Midbrain (tissue), 1 donor: ENCODE results near the gene FSCB.
"Not testable (repeated sequence)": the region's sequence is repeated elsewhere in the genome, so short reads cannot be mapped to it uniquely, and the experiment has no call there.

Experiments
- DNase-seq: peaks from one replicate; lab custom pipeline; 2025; lab: John Stamatoyannopoulos, UW

FSCB gene, protein sequence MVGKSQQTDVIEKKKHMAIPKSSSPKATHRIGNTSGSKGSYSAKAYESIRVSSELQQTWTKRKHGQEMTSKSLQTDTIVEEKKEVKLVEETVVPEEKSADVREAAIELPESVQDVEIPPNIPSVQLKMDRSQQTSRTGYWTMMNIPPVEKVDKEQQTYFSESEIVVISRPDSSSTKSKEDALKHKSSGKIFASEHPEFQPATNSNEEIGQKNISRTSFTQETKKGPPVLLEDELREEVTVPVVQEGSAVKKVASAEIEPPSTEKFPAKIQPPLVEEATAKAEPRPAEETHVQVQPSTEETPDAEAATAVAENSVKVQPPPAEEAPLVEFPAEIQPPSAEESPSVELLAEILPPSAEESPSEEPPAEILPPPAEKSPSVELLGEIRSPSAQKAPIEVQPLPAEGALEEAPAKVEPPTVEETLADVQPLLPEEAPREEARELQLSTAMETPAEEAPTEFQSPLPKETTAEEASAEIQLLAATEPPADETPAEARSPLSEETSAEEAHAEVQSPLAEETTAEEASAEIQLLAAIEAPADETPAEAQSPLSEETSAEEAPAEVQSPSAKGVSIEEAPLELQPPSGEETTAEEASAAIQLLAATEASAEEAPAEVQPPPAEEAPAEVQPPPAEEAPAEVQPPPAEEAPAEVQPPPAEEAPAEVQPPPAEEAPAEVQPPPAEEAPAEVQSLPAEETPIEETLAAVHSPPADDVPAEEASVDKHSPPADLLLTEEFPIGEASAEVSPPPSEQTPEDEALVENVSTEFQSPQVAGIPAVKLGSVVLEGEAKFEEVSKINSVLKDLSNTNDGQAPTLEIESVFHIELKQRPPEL

DNA sequence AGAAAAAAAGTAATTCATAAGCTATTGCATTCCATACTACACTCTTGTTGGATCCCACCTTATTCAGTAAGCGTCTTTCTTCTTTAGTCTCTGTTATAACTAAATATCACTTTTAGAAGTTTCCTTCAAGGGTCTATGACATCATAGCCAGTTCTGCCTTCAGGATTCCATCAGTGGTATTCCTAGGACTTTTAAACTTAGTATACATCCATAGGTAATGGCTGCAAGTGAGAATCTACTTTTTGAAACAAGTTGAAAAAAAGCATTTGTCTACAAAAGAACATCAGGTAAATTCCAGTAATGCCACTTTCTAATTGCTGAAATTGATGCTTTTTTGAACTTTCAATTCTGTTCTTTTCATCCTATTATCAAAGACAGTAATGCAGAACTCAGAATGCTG is at the start of gene FSCB:
Gene FSCB (minus strand): TSS at position 101 of the 400 bp plus-strand sequence. CDS start 296 bp downstream, outside the sequence.
- no peak for DNase-seq

DNA sequence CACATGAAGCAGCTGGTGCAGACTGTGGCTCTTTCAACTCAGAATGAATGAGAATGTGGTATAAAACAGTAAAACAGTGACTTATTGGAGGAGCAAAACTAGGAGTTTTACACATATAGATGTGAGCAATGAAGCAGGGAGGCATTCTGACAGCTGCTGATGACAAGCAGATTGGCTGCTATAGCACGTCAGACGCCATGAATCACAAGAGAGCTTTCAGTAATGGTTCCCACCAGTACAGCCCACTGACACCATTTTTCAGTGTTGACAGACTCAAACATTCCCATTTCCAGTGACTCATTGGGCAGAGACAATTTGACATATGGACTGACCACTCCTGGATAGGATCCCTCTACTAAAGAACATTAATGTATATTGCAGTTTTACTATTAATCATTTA is 24.6 kb upstream of the FSCB start:
- no peak for DNase-seq

DNA sequence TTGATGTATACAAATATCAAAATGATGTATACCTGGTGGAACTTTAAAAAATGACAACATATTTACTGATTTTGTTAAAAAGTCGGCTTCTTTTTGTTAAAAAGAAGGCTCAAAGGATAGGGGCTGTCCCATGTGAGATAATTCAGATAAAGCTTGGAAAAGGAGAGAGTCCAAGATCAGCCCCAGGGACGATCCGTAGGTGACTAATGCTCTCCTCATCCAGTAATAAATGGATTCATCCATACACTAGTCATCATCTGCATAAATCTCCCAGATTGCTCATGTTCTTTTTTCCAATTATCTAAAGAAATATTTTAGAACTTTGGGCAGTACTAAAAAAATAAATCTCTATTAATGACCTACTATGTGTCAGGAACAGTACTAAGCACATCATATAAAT is 23.4 kb upstream of the FSCB start:
- no peak for DNase-seq

DNA sequence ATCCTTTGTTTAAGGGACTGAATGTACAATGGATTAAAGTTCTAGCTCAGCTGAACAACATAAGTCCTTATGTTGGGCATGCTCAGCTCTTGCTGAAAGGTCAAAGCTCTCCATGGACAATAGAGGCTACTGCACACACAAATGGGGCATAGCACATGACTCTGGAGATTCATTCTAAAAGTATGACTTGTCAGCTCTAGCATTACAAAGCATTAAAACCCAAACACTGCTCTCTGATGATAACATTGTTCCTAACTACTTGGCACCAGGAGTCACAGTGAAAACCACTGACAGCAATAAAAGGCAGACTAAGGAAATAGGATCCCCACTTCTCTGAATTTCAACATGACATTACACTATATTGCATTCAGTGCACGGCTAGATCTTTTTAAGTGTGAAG is 21.9 kb upstream of the FSCB start:
- DNase-seq = peak; percentile 38

DNA sequence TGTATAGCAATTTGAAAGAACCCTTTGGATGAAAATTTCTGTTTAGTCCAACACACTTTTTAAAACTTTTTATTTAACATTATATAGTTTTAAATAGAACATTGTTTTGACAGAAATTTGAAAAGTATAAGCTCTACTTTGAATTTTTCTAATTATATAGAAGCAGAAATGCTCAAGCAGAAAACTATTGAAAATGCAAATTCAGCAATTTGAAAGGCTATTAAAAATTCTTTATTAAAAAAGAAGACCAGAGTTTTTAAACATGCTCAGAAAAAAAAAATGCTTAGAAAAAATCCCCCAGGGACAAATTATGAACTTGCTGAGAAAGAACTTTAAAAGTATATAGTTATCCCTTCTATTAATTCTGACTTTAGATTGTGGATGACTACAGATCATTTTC is 21.1 kb upstream of the FSCB start:
- no peak for DNase-seq

DNA sequence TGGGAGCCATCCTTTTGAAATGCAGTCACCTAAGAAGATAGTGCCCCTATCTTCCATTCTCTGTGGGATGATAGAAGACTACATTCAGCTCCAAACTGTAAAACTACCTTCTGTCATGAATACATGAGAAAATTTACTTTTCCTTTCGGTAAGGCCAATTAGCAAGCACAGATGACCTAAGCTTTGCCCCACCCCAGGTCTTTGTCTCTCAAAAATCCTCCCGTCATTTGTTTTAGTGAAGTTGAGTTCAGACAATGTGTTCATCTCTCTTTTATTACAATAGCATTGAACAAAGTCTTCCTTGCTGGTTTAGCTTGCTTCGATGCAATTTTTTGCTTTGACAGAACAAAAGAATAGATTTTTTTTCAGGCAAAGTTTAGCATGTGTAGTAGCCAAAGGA is 18.2 kb upstream of the FSCB start:
- no peak for DNase-seq

DNA sequence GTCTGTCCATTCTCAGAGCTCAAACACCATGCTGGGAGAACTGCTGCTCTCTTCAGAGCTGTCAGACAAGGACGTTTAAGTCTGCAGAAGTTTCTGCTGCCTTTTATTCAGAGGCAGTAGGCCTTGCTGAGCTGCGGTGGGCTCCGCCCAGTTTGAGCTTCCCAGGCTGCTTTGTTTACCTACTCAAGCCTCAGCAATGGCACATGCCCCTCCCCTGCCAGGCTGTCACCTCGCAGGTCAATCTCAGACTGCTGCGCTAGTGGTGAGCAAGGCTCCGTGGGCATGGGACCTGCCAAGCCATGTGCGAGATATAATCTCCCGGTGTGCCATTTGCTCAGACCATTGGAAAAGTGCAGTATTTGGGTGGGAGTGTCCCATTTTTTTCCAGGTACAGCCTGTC is 8.6 kb upstream of the FSCB start:
- not testable (repeated sequence) for DNase-seq

DNA sequence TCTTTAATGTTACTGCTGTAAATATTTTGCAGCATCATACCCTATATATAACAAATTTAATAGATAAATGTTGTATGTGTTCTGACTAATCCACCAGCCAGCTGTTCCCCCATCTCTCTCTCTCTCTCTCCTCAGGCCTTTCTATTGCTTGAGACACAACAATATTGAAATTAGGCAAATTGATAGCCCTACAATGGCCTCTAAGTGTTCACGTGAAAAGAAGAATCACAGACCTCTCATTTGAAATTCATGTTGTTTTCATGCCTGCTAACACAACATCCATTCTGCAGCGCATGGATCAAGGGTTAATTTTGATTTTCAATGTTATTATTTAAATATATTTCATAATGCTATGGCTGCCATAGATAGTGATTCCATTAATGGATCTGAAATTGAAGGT is 1.8 kb upstream of the FSCB start:
- DNase-seq = no peak

DNA sequence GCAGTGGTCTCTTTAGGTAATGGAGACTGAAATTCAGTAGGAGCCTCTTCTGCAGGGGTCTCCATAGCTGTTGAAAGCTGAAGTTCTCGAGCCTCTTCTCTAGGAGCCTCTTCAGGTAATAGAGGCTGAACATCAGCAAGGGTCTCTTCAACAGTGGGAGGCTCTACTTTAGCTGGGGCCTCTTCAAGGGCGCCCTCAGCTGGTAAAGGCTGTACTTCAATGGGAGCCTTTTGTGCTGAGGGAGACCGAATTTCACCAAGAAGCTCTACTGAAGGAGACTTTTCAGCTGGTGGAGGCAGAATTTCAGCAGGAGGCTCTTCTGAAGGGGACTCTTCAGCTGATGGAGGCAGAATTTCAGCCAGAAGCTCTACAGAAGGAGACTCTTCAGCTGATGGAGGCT is 1.5 kb downstream of the FSCB start:
- no peak for DNase-seq

DNA sequence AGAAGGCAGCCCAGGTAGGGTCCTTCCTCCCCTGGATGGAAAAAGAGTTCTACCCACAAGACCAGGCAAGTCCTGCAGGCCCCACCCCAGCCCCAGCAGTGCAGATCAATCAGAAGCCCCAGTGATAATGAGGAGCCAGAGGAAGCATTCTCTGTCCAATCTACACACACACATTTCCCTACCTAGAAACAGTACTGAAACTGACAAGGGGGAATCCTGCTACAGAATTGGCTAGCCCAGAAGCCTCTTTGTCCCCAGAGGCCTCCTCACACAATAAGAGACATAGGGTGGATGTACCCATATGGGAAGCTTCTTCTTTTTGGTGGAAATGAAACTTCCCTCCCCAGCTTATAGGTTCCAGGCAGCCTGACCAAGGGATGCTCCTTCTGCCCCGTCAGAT is 9.9 kb downstream of the FSCB start:
- no peak for DNase-seq

DNA sequence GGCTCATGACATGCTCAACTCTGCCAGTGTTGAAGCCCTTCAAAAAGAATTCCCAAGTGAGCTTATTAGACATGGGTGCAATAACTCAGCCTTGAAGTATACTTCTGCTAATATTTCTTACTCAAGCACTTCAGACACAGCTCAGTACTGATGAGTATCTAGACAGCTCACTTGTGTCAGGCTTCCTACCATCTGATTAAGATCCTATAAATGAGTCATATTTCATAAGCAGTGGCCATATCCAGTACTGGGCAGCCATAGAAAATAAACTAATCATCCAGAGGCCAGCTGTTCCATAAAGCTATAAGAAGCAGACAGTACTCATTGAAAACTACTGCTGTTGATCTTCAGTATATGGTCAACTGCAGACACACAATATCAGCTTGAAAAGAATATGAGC is 12.9 kb downstream of the FSCB start:
- no peak for DNase-seq

DNA sequence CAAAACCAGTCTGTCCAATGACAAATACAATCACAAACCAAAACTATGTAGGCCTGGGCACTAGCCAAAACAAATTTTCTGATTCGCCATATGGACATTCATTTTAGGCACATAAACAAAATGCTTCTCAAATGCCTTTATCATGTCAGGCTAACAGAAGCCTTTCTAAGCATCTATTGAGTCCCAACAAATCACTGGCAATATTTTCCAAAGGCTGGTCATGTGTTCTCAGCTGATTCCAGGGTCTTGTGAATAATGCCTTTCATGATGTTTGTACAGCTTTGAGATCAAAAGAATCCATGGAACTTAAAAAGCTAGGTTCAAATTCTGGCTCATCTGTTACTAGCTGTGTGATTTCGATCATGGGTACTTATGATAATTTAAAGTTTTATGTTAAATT is 16.1 kb downstream of the FSCB start:
- no peak for DNase-seq

DNA sequence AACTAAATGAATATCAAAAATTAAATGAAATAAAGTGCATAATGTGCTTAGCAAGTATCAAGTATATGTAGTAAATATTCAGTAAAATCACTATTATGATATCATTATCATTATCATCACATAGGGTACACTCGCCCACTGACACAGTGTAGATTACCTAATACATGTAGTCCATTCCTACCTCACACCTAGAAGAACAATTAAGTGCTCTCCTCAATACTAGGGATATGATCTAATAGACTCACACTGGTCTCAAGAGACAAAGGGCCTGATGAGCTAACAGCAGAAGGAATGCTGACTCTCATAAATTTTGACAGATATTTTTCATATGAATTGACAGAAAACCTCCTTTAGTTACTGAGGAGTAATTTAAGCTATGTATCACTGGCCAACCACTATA is 29.1 kb downstream of the FSCB start:
- DNase-seq = no peak

DNA sequence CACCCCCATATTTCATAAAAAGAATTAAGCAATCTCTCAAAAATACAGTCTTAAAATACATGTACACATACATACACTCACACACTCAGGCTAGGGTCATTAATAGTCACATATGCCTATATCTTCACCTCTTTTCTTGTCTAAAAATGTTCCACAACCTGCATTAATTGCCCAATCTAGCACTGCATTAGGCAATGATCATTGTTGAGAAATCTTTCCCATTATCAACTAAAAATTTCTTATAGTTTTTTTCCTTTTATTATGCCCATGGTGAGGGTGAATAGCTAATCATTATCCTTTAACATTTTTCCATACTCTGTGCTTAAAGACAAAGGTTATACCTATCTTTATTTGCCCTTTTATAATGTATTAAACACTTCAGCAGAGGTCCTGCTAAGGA is 38.3 kb downstream of the FSCB start:
- no peak for DNase-seq

DNA sequence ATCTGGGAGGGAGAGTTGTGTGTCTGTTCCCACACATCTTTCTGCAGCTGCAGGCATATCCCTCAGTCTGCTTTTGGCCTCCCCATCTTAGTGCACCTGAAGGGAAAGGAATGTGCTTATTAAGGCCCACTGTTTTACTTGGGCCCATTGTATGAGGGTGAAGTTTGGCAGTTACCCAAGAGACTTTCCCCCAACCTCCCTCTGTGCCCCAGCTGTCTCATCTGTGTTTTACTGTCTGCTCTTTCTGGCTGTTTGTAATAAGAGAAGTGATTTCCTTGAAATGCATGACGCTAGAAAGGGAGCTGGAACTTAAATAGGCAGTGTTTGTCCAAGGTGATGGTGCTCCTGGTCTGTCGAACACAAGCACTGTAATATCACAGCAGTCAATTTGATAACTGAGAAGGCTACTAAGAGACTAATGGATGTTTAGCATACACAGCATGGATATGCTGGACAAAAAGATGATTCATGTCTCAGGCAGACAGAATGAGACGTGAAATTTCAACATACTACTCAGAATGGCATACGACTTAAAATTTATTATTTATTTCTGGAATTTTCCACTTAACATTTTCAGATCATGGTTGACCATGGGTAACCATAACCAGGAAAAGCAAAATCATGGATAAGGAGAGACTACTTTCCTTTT is 43.6 kb downstream of the FSCB start:
- no peak for DNase-seq

DNA sequence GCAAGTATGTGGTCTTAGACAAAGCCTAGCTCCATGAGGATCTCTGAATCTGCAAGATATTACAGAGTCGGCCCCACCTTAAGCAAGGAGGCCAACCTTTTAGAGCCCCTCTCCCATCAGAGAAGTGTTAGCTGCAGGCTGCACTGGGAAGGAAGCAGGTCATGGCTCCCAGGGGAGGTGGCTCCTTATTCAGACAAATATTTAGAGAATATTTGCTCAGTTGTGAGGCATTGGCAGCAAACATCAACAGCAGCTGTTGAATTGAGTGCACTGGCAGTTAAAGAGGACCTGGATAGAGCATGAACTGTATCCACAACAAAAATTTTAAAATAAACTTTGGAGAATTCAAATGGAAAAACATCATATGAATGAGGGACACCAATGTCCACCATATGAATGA is 44.7 kb downstream of the FSCB start:
- DNase-seq = no peak

DNA sequence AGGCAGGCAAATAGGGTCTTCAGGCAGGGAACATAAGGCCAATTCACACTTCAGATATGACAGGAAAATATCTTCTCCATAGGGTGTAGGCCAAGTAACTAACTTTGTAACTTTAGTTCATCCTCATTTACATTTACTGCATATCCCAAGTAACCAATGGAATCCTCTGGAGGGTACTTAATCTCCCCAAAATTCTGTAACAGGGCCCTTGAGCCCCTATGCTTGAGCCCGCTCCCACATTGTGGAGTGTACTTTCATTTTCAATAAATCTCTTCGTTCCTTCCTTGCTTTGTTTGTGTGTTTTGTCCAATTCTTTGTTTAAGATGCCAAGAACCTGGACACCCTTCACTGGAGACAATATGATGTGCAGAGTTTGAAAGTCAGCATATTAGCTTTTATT is 45.3 kb downstream of the FSCB start:
- DNase-seq = no peak
